HepG2 (cell line): ENCODE measurements around the gene COL27A1. TPM values are rescaled to one million over a fixed set of nuclear protein-coding genes. Genes with fewer than 3 reads are reported as not detected.

Experiments used
- ATF1 ChIP-seq: IDR thresholded peaks from 2 replicates; pipeline ENCODE4 v1.6.1; 2016; ENCODE audit warnings: mild to moderate bottlenecking, control low read depth
- EP300 ChIP-seq, 3 experiments: sonication (generic) in 1 of 3; formaldehyde crosslinking in 1 of 3; IDR thresholded peaks; 2 replicates each; pipeline versions ENCODE4 v1.5.1 to v1.6.1; 2011 to 2020; ENCODE audit warnings: low read depth in 2 of 3, low read length in 2 of 3, borderline replicate concordance in 1 of 3, improper control_type of control experiment in 1 of 3, mild to moderate bottlenecking in 1 of 3, missing genetic modification reagents in 1 of 3, moderate library complexity in 1 of 3
- GATAD1 ChIP-seq: IDR thresholded peaks from 2 replicates; pipeline ENCODE4 v1.6.1; 2016; ENCODE audit warnings: missing genetic modification reagents, missing compliant biosample characterization
- JUN ChIP-seq: sonication (generic); formaldehyde crosslinking; IDR thresholded peaks from 2 replicates; pipeline ENCODE4 v1.4.0; 2020; ENCODE audit warnings: mild to moderate bottlenecking, missing genetic modification reagents
- MED13 ChIP-seq: sonication (generic); formaldehyde crosslinking; IDR thresholded peaks from 2 replicates; pipeline ENCODE4 v1.5.0; 2020; ENCODE audit warnings: missing genetic modification reagents
- SMARCE1 ChIP-seq: fragments of 450-650 bp; IDR thresholded peaks from 2 replicates; pipeline ENCODE4 v1.6.1; 2017; ENCODE audit warnings: borderline replicate concordance
- STAT5B ChIP-seq: sonication (generic); formaldehyde crosslinking; IDR thresholded peaks from 2 replicates; pipeline ENCODE4 v1.4.0; 2020; ENCODE audit warnings: missing genetic modification reagents
- ZFP90 ChIP-seq: sonication (generic); formaldehyde crosslinking; IDR thresholded peaks from 2 replicates; pipeline ENCODE4 v1.8.0; 2022; ENCODE audit warnings: missing genetic modification reagents, mild to moderate bottlenecking, inconsistent platforms, borderline replicate concordance
- ZNF331 ChIP-seq: sonication (generic); formaldehyde crosslinking; IDR thresholded peaks from 2 replicates; pipeline ENCODE4 v1.4.0; 2020; ENCODE audit warnings: missing genetic modification reagents
- polyA plus RNA-seq, 8 experiments: library from polyadenylated mRNA; depleted of rRNA in 3 of 8; stranded (reverse) in 7 of 8; unstranded in 1 of 8; fragments of >200 nt; fragmentation: Illumina TruSeq in 4 of 8; extraction: Trizol in 4 of 8; gene quantifications; 2 replicates each; pipeline versions ENCODE4 v1.2.1 to v1.2.3, GENCODE V29; 2011 to 2016; ENCODE audit warnings: low read depth in 4 of 8, missing spikeins in 1 of 8, mixed read lengths in 1 of 8; ENCODE audit not compliant: insufficient read depth in 1 of 8
- total RNA-seq, 5 experiments: library from RNA; depleted of rRNA; stranded (reverse); fragments of >200 nt; fragmentation: Illumina TruSeq; extraction: Trizol; gene quantifications; 2 replicates each; pipeline ENCODE4 v1.2.3, GENCODE V29; 2016; ENCODE audit warnings: low read depth in 1 of 5
- TF ChIP-seq, protein P1 (sequence below): IDR thresholded peaks from 2 replicates; pipeline ENCODE4 v1.6.1; 2018; ENCODE audit warnings: missing genetic modification reagents
- TF ChIP-seq, protein P2 (sequence below): sonication (generic); formaldehyde crosslinking; conservative IDR thresholded peaks from 2 replicates; pipeline ENCODE4 v1.4.0; 2020; ENCODE audit warnings: mild to moderate bottlenecking, missing genetic modification reagents, moderate library complexity
- TF ChIP-seq, protein P3 (sequence below): sonication (generic); formaldehyde crosslinking; IDR thresholded peaks from 2 replicates; pipeline ENCODE4 v1.4.0; 2020; ENCODE audit warnings: missing genetic modification reagents, borderline replicate concordance
- TF ChIP-seq, protein P4 (sequence below): sonication (generic); formaldehyde crosslinking; IDR thresholded peaks from 2 replicates; pipeline ENCODE4 v1.9.0; 2021; ENCODE audit warnings: mild to moderate bottlenecking, missing genetic modification reagents

COL27A1 gene
- total and polyA plus RNA-seq, 2 of the 13 experiments (the other 11 are each of a cell fraction or from before 2014, with no cell fraction given), result 71.3 to 89.1 TPM

DNA sequence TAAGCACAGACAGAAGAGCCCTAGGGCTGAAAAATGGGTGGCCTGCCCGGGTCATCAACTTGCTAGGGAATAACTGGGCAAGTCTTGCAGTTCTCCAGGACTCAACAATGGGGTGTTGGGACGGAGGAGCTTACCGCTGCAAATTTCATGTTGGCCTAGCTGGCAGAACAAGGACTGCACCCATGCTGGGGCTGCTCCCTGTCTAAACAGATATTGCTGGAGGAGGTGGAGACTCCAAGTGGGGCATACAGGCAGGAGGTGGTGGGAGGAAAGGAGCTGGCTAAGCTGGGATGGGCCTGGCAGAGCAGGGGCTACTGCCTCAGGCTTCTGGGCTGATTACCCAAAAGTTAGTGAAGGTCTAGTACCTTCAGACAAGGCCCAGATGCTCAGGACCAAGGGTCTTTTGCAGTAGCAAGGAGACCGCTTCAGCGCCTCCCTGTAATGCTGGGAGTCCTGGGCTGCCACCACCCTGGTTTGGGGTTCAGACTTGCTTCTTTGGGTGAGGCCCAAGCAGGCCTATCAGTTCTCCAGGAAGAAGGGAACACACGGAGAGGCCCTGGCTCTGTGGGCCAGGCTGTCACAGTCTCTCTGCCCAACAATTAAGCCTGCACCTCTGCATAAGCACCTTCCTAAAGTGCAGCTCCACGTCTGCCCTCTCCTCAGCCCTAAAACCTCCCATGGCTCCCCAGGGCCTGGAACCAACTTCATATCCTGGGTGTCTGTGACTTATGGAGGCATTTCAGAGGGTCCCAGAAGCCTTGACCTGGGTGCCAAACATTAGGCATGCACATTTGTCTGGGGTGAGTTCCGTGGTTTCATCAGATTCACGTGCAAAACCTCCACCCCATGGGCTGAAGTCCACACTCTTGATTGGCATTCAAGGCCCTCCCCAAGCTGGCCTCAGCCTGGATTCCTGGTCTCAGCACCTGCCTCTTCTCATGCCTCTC is 32.0 kb upstream of the COL27A1 start (continued):
- TF ChIP-seq SMARCE1, result no peak
- no peak for TF ChIP-seq ATF1 (CRISPR knock-in tag)
- TF ChIP-seq MED13, result 0 out of 2 replicates have a peak, but pooled peaks have one; percentile 41
- TF ChIP-seq, protein P1, sequence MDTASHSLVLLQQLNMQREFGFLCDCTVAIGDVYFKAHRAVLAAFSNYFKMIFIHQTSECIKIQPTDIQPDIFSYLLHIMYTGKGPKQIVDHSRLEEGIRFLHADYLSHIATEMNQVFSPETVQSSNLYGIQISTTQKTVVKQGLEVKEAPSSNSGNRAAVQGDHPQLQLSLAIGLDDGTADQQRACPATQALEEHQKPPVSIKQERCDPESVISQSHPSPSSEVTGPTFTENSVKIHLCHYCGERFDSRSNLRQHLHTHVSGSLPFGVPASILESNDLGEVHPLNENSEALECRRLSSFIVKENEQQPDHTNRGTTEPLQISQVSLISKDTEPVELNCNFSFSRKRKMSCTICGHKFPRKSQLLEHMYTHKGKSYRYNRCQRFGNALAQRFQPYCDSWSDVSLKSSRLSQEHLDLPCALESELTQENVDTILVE (CRISPR knock-in tag), result 0 out of 2 replicates have a peak, but pooled peaks have one; percentile 15
- no peak for TF ChIP-seq STAT5B (CRISPR knock-in tag)
- TF ChIP-seq, protein P2, sequence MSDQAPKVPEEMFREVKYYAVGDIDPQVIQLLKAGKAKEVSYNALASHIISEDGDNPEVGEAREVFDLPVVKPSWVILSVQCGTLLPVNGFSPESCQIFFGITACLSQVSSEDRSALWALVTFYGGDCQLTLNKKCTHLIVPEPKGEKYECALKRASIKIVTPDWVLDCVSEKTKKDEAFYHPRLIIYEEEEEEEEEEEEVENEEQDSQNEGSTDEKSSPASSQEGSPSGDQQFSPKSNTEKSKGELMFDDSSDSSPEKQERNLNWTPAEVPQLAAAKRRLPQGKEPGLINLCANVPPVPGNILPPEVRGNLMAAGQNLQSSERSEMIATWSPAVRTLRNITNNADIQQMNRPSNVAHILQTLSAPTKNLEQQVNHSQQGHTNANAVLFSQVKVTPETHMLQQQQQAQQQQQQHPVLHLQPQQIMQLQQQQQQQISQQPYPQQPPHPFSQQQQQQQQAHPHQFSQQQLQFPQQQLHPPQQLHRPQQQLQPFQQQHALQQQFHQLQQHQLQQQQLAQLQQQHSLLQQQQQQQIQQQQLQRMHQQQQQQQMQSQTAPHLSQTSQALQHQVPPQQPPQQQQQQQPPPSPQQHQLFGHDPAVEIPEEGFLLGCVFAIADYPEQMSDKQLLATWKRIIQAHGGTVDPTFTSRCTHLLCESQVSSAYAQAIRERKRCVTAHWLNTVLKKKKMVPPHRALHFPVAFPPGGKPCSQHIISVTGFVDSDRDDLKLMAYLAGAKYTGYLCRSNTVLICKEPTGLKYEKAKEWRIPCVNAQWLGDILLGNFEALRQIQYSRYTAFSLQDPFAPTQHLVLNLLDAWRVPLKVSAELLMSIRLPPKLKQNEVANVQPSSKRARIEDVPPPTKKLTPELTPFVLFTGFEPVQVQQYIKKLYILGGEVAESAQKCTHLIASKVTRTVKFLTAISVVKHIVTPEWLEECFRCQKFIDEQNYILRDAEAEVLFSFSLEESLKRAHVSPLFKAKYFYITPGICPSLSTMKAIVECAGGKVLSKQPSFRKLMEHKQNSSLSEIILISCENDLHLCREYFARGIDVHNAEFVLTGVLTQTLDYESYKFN (CRISPR knock-in tag), result peak; percentile 63
- no peak for TF ChIP-seq GATAD1
- TF ChIP-seq, protein P3, sequence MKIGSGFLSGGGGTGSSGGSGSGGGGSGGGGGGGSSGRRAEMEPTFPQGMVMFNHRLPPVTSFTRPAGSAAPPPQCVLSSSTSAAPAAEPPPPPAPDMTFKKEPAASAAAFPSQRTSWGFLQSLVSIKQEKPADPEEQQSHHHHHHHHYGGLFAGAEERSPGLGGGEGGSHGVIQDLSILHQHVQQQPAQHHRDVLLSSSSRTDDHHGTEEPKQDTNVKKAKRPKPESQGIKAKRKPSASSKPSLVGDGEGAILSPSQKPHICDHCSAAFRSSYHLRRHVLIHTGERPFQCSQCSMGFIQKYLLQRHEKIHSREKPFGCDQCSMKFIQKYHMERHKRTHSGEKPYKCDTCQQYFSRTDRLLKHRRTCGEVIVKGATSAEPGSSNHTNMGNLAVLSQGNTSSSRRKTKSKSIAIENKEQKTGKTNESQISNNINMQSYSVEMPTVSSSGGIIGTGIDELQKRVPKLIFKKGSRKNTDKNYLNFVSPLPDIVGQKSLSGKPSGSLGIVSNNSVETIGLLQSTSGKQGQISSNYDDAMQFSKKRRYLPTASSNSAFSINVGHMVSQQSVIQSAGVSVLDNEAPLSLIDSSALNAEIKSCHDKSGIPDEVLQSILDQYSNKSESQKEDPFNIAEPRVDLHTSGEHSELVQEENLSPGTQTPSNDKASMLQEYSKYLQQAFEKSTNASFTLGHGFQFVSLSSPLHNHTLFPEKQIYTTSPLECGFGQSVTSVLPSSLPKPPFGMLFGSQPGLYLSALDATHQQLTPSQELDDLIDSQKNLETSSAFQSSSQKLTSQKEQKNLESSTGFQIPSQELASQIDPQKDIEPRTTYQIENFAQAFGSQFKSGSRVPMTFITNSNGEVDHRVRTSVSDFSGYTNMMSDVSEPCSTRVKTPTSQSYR (CRISPR knock-in tag), result no peak
- TF ChIP-seq ZNF331 (CRISPR knock-in tag), result no peak
- TF ChIP-seq, protein P4, sequence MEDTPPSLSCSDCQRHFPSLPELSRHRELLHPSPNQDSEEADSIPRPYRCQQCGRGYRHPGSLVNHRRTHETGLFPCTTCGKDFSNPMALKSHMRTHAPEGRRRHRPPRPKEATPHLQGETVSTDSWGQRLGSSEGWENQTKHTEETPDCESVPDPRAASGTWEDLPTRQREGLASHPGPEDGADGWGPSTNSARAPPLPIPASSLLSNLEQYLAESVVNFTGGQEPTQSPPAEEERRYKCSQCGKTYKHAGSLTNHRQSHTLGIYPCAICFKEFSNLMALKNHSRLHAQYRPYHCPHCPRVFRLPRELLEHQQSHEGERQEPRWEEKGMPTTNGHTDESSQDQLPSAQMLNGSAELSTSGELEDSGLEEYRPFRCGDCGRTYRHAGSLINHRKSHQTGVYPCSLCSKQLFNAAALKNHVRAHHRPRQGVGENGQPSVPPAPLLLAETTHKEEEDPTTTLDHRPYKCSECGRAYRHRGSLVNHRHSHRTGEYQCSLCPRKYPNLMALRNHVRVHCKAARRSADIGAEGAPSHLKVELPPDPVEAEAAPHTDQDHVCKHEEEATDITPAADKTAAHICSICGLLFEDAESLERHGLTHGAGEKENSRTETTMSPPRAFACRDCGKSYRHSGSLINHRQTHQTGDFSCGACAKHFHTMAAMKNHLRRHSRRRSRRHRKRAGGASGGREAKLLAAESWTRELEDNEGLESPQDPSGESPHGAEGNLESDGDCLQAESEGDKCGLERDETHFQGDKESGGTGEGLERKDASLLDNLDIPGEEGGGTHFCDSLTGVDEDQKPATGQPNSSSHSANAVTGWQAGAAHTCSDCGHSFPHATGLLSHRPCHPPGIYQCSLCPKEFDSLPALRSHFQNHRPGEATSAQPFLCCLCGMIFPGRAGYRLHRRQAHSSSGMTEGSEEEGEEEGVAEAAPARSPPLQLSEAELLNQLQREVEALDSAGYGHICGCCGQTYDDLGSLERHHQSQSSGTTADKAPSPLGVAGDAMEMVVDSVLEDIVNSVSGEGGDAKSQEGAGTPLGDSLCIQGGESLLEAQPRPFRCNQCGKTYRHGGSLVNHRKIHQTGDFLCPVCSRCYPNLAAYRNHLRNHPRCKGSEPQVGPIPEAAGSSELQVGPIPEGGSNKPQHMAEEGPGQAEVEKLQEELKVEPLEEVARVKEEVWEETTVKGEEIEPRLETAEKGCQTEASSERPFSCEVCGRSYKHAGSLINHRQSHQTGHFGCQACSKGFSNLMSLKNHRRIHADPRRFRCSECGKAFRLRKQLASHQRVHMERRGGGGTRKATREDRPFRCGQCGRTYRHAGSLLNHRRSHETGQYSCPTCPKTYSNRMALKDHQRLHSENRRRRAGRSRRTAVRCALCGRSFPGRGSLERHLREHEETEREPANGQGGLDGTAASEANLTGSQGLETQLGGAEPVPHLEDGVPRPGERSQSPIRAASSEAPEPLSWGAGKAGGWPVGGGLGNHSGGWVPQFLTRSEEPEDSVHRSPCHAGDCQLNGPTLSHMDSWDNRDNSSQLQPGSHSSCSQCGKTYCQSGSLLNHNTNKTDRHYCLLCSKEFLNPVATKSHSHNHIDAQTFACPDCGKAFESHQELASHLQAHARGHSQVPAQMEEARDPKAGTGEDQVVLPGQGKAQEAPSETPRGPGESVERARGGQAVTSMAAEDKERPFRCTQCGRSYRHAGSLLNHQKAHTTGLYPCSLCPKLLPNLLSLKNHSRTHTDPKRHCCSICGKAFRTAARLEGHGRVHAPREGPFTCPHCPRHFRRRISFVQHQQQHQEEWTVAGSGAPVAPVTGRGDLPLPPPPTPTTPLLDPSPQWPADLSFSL (CRISPR knock-in tag), result no peak
- no peak for TF ChIP-seq ZFP90 (CRISPR knock-in tag)
- no peak for TF ChIP-seq JUN (CRISPR knock-in tag)
- TF ChIP-seq EP300 (IDR thresholded peaks at IDR 0.05; ENCODE audit: low read depth in 2 of 2, low read length in 2 of 2), result peak in 1 of 2 experiments; percentile 81; a peak in 2 of 4 replicates
- peak; percentile 79 for TF ChIP-seq EP300 (CRISPR knock-in tag; IDR thresholded peaks at IDR 0.05; ENCODE audit: borderline replicate concordance)
